Peyer's patch (tissue), 4 donors: ENCODE results near the gene CDC7. TPM values are rescaled to one million over a fixed set of nuclear protein-coding genes. Genes with fewer than 3 reads are reported as not detected.

Source experiments
- DNase-seq, 3 donors: peaks; one replicate each; pipeline ENCODE4 v3.0.0-alpha.2; 2017 to 2019
- H3K27ac ChIP-seq, 4 donors: fragments of 200-600 bp; sonication (generic); one replicate each; pipeline ENCODE4 v1.5.1; 2016 to 2019
- H3K27me3 ChIP-seq, 2 donors: fragments of 200-600 bp; sonication (generic); one replicate each; pipeline ENCODE4 v1.5.1; 2019
- H3K36me3 ChIP-seq, 3 donors: fragments of 200-600 bp; sonication (generic); one replicate each; pipeline ENCODE4 v1.5.1; 2016 to 2019
- H3K4me1 ChIP-seq, 4 donors: fragments of 200-600 bp; sonication (generic); one replicate each; pipeline ENCODE4 v1.5.1; 2016 to 2019
- H3K4me3 ChIP-seq, 4 donors: fragments of 200-600 bp; sonication (generic); 1 replicate in 3 of 4; 2 replicates in 1 of 4; pipeline ENCODE4 v1.5.1; 2016 to 2019; ENCODE audit warnings: mild to moderate bottlenecking in 1 of 4
- H3K9me3 ChIP-seq, 4 donors: fragments of 200-600 bp; sonication (generic); one replicate each; pipeline ENCODE4 v1.5.1; 2016 to 2019; ENCODE audit warnings: mild to moderate bottlenecking in 1 of 4
- CTCF ChIP-seq, 6 experiments: fragments of 450-650 bp in 4 of 6; fragments of 200-600 bp in 2 of 6; sonication (generic) in 1 of 6; IDR thresholded peaks; one replicate each; pipeline ENCODE4 v1.5.1; 2017 to 2019; ENCODE audit warnings: antibody characterized with exemption in 6 of 6, mild to moderate bottlenecking in 3 of 6, moderate library complexity in 1 of 6
- POLR2A ChIP-seq, 2 donors: fragments of 450-650 bp; IDR thresholded peaks; one replicate each; pipeline ENCODE4 v1.5.1; 2017; ENCODE audit warnings: antibody characterized with exemption in 2 of 2, mild to moderate bottlenecking in 2 of 2, moderate library complexity in 2 of 2
- total RNA-seq, 4 donors: library from RNA; depleted of rRNA; stranded (reverse); fragments of >200 nt; gene quantifications; one replicate each; pipeline ENCODE4 v1.1.0, GENCODE V29; 2016

Gene CDC7
- total RNA-seq, 4 donors from 2014 or later: 1.2 to 10.7 (median 2.9) TPM

GRCh38 chr1:91552091-91552490 lies 51.4 kb downstream of the CDC7 start:
- H3K27me3 ChIP-seq: no peaks in the 10 kb centered on the region
- no peak overlapping the region for H3K27ac ChIP-seq
- no peaks in the 10 kb centered on the region for H3K9me3 ChIP-seq
- no peak for TF ChIP-seq POLR2A (IDR thresholded peaks at IDR 0.05)
- TF ChIP-seq CTCF (IDR thresholded peaks at IDR 0.05): no peak
- H3K36me3 ChIP-seq: no peaks in the 10 kb centered on the region
- no peak overlapping the region for H3K4me3 ChIP-seq
- peaks cover 0 to 5% (median 0%) of the 10 kb centered on the region in 4 donors for H3K4me1 ChIP-seq
- no peak for DNase-seq

- no peak for DNase-seq
- Histone ChIP-seq H3K27ac (no peak overlapping the region), H3K4me3 (no peak overlapping the region), H3K4me1 (peaks cover 0 to 5% (median 0%) of the 10 kb centered on the region in 4 donors), H3K9me3 (no peaks in the 10 kb centered on the region), H3K27me3 (no peaks in the 10 kb centered on the region), H3K36me3 (no peaks in the 10 kb centered on the region)
- TF ChIP-seq POLR2A (IDR thresholded peaks at IDR 0.05): no peak
- no peak for TF ChIP-seq CTCF (IDR thresholded peaks at IDR 0.05)
These were observed 51.9 kb downstream of the CDC7 start for GRCh38 chr1:91552596-91552995.

DNA sequence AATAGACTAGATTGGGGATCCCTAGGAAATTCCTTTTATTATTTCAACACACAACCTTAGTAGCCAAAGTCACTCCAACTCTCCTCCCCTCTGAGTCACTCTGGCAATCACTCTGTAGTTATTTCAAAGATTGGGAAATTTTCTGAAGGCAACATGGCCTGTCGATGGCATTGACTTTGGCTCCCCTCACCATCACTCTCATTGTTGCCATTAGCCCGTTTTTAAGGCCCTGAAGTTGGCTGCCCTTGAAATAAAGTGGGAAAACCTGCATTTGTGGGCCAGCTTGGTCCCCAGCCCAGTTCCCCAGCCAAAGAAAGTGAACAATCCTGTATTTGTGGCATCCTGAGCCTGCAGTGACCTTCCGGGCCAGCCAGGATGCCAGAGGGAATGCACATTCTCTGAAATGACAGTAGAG lies 52.5 kb downstream of the CDC7 start:
- no peaks in the 10 kb centered on the region for H3K36me3 ChIP-seq
- peaks cover 0 to 5% (median 0%) of the 10 kb centered on the region in 4 donors for H3K4me1 ChIP-seq
- H3K27me3 ChIP-seq: no peaks in the 10 kb centered on the region
- no peak for DNase-seq
- no peaks in the 10 kb centered on the region for H3K9me3 ChIP-seq
- no peak overlapping the region for H3K4me3 ChIP-seq
- TF ChIP-seq POLR2A (IDR thresholded peaks at IDR 0.05): no peak
- no peak for TF ChIP-seq CTCF (IDR thresholded peaks at IDR 0.05)
- peak overlapping the region in 1 of 4 donors; percentile 36 for H3K27ac ChIP-seq

DNA sequence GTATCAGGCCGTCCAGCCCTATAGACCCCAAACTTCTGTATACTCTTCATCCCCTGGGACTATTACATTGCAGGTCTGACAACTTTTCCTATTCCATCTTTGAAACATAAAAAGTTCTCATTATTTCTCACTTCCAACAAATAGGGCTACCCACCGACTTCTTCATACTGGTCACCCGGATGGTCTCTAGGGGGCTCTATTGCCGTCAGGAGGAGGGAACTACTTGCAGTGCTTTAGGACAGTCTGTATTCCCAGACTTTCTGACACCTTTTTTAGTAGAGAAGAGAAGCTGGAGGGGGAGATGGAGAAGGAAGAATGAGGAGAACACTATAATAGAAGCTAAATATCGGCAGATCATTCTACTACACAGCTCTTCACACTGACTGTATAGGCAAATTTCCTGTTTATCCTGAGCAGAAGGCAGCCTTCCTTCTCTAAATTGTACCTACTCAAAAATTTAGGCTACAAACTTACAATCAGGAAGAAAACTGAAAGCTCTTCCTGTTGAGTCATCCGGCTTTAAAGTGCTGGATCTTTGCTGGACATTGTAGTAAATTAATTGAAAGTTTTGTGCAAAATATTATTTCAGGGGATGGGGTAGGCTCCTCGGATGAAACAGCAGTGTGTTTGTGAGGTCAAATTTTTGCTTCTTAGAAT lies 54.6 kb downstream of the CDC7 start:
- TF ChIP-seq POLR2A (IDR thresholded peaks at IDR 0.05) (no peak), CTCF (IDR thresholded peaks at IDR 0.05) (no peak)
- no peaks in the 10 kb centered on the region for H3K27me3 ChIP-seq
- H3K9me3 ChIP-seq: no peaks in the 10 kb centered on the region
- peaks cover 0 to 5% (median 0%) of the 10 kb centered on the region in 4 donors for H3K4me1 ChIP-seq
- no peaks in the 10 kb centered on the region for H3K36me3 ChIP-seq
- peak overlapping the region; percentile 33 to 77 (median 48) for H3K27ac ChIP-seq
- no peak overlapping the region for H3K4me3 ChIP-seq
- DNase-seq: no peak

- peak in 1 of 3 donors; percentile 55 for DNase-seq
- Histone ChIP-seq H3K9me3 (no peaks in the 10 kb centered on the region), H3K27ac (peak overlapping the region; percentile 33 to 77 (median 48)), H3K36me3 (no peaks in the 10 kb centered on the region), H3K4me3 (no peak overlapping the region), H3K27me3 (no peaks in the 10 kb centered on the region), H3K4me1 (peaks cover 0 to 5% (median 0%) of the 10 kb centered on the region in 4 donors)
- TF ChIP-seq CTCF (IDR thresholded peaks at IDR 0.05) (no peak), POLR2A (IDR thresholded peaks at IDR 0.05) (no peak)
These were observed 55.3 kb downstream of the CDC7 start for GRCh38 chr1:91555821-91556531.
